ENCODE measurements around the gene SOX10. TPM values are rescaled to one million over a fixed set of nuclear protein-coding genes. Genes with fewer than 3 reads are reported as not detected.

The SOX10 gene
- total RNA-seq, 1 donor from 2014 or later, result 23.0 TPM

DNA sequence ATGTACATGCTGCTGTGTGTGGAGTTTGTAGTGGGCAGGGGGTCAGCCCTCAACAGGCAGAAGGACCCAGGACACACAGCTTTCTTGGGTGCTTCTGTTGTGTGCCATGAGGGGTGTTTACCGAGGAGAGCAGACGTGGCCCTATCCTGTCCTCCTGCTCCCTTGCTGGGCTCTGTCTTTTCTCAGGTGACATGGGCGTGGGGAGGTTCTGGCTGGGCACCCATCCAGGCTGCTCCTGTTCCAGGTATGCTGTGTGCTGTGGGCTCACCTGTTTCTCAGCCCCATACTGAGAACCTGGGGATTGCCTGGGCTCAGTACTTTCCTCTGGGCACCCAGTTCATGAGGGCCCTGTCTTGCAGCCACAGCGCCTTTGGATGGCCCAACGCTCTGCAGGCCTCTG is 55.0 kb downstream of the SOX10 start:
- no peak overlapping the region for H3K4me3 ChIP-seq
- intact Hi-C loops (cut with DNase I), result no loop called here
- H3K4me1 ChIP-seq, result peaks cover 3 to 11% of the 10 kb centered on the region in 2 donors
- TF ChIP-seq, protein P1, sequence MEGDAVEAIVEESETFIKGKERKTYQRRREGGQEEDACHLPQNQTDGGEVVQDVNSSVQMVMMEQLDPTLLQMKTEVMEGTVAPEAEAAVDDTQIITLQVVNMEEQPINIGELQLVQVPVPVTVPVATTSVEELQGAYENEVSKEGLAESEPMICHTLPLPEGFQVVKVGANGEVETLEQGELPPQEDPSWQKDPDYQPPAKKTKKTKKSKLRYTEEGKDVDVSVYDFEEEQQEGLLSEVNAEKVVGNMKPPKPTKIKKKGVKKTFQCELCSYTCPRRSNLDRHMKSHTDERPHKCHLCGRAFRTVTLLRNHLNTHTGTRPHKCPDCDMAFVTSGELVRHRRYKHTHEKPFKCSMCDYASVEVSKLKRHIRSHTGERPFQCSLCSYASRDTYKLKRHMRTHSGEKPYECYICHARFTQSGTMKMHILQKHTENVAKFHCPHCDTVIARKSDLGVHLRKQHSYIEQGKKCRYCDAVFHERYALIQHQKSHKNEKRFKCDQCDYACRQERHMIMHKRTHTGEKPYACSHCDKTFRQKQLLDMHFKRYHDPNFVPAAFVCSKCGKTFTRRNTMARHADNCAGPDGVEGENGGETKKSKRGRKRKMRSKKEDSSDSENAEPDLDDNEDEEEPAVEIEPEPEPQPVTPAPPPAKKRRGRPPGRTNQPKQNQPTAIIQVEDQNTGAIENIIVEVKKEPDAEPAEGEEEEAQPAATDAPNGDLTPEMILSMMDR (IDR thresholded peaks at IDR 0.05), result no peak
- H3K9me3 ChIP-seq, result no peaks in the 10 kb centered on the region
- DNase-seq (ENCODE audit: low spot score in 2 of 2), result no peak
- no peaks in the 10 kb centered on the region for H3K27me3 ChIP-seq
- no peak overlapping the region for H3K27ac ChIP-seq
- peaks cover 61 to 65% of the 10 kb centered on the region in 2 donors for H3K36me3 ChIP-seq

GRCh38 chr22:37927637-37927936 is 56.8 kb downstream of the SOX10 start:
- TF ChIP-seq, protein P1 (IDR thresholded peaks at IDR 0.05), result no peak
- DNase-seq (ENCODE audit: low spot score in 2 of 2), result no peak
- H3K4me3 ChIP-seq, result no peak overlapping the region
- no peaks in the 10 kb centered on the region for H3K4me1 ChIP-seq
- no peaks in the 10 kb centered on the region for H3K27me3 ChIP-seq
- peaks cover 72 to 73% of the 10 kb centered on the region in 2 donors for H3K36me3 ChIP-seq
- H3K27ac ChIP-seq, result no peak overlapping the region
- H3K9me3 ChIP-seq, result no peaks in the 10 kb centered on the region
- intact Hi-C loops (cut with DNase I), result no loop called here

DNA sequence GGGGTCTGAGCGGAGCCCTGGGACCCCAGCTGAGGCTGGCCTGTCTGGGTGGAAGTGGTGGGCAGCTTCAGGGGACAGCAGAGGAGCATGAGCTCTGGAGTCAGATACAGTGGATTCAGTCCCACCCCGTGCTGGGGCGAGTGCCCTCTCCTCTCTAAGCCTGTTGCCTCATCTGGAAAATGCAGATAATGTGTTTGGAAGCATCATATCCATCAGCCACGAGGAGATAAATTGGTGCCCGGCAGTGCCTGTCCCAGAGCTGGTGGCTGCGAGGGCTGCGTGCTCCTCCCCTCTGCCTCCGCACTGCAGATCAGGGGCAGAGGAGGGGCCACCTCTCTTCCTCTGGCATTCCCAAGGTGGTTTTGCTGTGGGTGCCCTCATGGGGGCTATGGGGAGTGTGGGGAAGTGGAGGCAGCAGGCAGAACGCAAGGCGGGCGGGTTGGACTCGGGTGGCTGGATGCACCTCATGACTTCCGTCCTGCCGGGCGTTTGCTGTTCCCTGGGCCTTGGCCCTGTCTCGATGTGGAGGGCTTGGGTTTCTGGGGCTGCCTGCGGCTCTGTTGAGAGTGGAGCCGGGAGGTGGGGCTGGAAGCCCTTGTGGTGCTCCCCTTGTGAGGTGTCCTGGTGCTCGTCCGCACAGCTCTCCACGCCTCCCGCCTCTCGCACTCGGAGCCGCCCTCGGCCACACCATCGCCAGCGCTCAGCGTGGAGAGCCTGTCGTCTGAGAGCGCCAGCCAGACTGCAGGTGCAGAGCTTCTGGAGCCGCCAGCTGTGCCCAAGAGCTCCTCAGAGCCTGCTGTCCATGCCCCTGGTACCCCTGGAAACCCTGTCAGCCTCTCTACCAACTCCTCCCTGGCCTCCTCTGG is 57.4 kb downstream of the SOX10 start:
- Histone ChIP-seq H3K27me3 (no peaks in the 10 kb centered on the region), H3K9me3 (no peaks in the 10 kb centered on the region), H3K4me3 (no peak overlapping the region), H3K4me1 (no peaks in the 10 kb centered on the region), H3K27ac (no peak overlapping the region), H3K36me3 (peaks cover 67 to 73% of the 10 kb centered on the region in 2 donors)
- TF ChIP-seq, protein P1 (IDR thresholded peaks at IDR 0.05), result no peak
- intact Hi-C loops (cut with DNase I), result no loop called here
- no peak for DNase-seq (ENCODE audit: low spot score in 2 of 2)

- no peaks in the 10 kb centered on the region for H3K4me1 ChIP-seq
- H3K36me3 ChIP-seq, result peaks cover 63 to 75% of the 10 kb centered on the region in 2 donors
- H3K27me3 ChIP-seq, result no peaks in the 10 kb centered on the region
- intact Hi-C loops (cut with DNase I), result no loop called here
- no peaks in the 10 kb centered on the region for H3K9me3 ChIP-seq
- H3K27ac ChIP-seq, result no peak overlapping the region
- DNase-seq (ENCODE audit: low spot score in 2 of 2), result no peak
- no peak overlapping the region for H3K4me3 ChIP-seq
- TF ChIP-seq, protein P1 (IDR thresholded peaks at IDR 0.05), result no peak
These were observed 58.0 kb downstream of the SOX10 start for GRCh38 chr22:37926358-37926757.

DNA sequence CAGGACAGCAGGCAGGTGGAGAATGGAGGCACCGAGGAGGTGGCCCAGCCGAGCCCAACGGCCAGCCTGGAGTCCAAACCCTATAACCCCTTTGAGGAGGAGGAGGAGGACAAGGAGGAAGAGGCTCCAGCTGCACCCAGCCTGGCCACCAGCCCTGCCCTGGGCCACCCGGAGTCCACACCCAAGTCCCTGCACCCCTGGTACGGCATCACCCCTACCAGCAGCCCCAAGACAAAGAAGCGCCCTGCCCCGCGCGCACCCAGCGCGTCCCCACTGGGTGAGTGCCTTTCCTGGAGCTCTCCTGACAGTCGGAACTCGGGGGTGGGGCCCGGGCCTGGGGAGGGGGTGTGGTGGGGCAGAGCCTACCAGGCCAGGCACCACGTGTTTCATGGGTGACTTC is 58.6 kb downstream of the SOX10 start:
- Histone ChIP-seq H3K27me3 (no peaks in the 10 kb centered on the region), H3K36me3 (peaks cover 69 to 78% of the 10 kb centered on the region in 2 donors), H3K27ac (no peak overlapping the region), H3K4me1 (no peaks in the 10 kb centered on the region), H3K9me3 (no peaks in the 10 kb centered on the region), H3K4me3 (no peak overlapping the region)
- no peak for DNase-seq (ENCODE audit: low spot score in 2 of 2)
- TF ChIP-seq, protein P1 (IDR thresholded peaks at IDR 0.05), result no peak
- intact Hi-C loops (cut with DNase I), result no loop called here
